ENCODE data around the gene TRIO.
"Not testable (repeated sequence)": the region's sequence is repeated elsewhere in the genome, so short reads cannot be mapped to it uniquely, and the experiment has no call there.

TRIO gene

DNA sequence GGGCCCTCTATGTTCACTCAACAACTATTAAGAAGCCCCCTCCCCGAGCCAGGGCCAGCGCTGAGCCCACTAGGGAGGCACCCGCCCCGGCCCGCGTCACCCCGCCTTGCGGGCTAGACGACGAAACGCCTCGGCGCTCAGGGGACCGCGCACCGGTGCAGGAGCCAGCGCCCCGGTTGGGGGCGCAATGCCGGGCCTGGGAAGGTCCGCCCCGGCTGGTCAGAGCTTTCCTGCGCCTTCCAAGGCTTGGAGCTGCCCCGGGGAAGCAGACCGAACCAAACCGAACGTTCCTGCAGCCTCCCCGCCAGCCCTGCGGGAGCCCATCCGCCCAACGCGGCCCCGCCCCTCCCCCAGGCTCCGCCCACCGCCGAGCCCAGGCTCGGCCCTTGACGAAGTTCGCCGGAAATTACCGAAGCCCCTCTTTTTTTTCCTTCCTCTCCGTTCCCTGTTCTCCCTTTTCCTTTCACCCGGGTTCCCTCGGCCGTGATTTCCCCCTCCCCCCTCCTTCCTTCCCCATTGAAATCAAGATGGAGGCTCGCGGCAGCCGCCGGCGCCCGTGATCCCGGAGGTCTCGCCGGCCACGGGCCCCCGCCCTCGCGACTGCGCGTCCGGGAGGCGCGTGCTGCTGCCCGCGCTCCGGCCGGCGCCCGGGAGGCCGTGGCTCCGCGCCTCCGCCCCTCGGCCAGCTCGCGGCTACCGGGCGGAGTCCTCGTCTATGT, at the start of gene TRIO:
TSS of gene TRIO (plus strand) at position 516 of the 719 bp plus-strand sequence. CDS start 384 bp downstream, outside the sequence.
- peak; percentile 62 for DNase-seq (ENCODE audit: low spot score)

DNA sequence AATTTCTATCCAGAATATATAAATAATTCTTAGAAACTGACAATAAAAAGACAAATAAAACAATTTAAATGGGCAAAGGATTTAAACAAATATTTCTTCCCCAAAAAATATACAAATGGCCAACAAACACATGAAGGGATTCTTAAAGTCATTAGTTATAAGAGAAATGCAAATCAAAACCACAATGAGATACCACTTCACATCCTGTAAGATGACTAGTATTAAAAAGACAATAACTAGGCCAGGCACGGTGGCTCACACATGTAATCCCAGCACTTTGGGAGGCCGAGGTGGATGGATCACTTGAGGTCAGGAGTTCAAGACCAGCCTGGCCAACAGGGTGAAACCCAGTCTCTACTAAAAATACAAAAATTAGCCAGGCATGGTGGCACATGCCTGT, 45.8 kb upstream of the TRIO start:
- not testable (repeated sequence) for DNase-seq (ENCODE audit: low spot score)

DNA sequence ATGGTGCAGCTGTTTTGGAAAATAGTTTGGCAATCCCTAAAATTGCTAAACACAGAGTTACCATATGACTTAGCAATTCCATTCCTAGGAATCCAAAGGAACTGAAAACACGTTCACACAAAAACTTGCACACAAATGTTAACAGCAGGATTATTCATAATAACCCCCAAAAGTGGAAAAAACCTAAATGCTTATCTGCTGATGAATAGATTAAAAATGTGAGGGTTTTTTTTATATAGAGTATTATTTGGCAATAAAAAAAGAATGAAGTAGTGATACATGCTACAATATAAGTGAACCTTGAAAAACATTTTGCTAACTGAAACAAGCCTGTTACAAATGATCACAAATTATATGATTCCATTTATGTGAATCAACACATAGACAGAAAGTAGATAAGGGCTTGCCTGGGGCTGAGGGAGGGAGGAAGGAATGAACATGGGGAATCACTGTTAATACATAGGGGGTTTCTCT, 45.1 kb upstream of the TRIO start:
- no peak for DNase-seq (ENCODE audit: low spot score)

DNA sequence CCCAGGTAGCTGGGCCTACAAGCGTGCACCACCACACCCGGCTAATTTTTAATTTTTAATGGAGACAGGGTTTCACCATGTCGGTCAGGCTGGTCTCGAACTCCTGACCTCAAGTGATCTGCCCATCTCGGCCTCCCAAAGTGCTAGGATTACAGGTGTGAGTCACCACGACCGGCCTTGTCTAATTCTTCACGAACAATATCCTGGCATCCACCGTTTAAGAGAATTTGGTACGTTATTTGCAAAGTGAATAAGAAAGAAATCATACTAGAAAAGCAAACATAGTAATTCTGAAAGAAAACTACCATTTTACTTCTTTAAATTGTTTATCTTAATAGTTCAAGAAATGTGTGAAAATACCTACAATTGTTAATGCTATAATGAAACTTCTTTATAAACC, 42.9 kb upstream of the TRIO start:
- no peak for DNase-seq (ENCODE audit: low spot score)

DNA sequence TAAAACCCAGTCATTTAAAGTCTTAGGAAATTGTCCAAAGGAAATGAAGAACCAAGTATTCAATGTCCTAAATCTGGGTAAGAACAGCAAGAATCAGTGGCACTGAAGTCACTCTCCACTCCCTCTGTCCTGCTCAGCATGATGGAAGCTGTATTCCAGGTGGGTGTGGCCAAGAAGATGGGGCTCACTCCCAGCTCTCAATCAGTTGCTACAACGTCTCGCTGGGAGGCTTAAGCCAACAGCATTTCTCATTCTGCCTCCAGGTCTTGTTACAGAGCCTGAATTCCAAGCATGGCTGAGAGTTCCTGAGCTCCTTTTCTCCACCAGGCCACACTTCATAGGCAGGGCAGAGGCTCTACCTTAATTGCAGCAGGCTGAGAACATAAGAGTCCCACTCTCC, 41.2 kb upstream of the TRIO start:
- no peak for DNase-seq (ENCODE audit: low spot score)

DNA sequence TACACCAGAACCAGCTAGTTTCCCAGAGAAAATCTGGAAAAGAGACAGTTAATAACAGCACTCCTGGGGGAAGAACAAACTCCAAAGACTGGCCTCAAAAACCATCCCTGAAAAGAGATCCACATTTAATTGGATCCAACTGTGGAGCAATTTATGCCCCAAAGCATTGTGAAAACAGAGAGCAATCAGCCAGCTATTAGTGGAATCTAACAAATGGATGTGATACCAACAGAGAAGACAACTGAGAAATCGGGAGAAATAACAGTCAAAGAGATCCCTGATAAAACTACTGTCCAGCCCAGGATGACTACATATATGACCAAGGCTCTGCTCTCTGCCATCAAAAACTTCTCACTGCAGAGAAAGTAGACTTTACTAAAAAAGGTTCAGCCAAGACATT, 40.5 kb upstream of the TRIO start:
- no peak for DNase-seq (ENCODE audit: low spot score)

DNA sequence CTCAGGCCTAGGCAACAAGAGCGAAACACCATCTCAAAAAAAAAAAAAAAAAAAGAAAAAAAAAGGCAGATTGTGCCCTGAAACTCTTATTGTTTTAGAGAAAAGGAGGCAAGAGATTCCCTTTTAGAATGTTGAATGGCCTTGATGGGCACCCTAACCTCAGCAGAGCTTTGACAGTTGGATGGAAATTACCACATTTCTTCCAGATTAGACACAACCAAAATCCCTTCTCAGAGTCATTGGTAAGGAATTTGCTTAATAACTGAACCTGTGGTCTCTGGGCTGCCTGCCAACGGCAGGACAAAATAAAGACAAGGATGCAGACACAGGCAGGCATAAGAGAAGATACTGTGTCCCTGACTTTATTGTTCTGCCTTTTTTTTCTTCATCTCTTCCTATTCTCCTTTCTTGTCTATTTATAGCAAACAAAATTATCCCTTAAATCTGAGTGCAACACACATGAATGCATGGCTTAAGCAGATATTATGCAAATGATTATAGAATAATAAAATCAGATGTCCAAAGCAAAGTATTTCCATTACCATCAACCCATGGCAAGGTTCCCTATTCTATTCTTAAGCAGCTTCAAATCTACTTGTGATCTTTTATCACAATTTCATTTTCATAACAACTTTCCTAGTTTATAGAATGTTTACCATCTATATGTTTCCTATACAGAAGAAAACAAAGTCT, 37.3 kb upstream of the TRIO start:
- no peak for DNase-seq (ENCODE audit: low spot score)

DNA sequence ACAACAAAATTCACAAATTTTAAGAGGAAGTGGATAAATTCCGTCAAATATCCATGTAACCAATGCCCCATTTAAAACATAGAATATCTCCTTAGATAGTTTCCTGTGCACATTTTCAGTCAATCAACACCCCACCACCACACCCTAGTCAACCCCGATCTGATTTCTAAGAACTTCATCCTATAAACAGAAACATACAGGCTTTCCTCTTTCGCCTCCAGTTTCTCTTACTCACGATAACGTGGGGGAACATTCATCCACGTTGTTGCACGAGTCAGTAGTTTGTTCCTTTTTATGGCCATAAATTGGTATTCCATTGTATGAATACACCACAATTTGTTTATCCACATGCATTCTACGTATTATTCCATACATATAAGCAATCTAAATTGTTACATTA, 35.6 kb upstream of the TRIO start:
- no peak for DNase-seq (ENCODE audit: low spot score)

DNA sequence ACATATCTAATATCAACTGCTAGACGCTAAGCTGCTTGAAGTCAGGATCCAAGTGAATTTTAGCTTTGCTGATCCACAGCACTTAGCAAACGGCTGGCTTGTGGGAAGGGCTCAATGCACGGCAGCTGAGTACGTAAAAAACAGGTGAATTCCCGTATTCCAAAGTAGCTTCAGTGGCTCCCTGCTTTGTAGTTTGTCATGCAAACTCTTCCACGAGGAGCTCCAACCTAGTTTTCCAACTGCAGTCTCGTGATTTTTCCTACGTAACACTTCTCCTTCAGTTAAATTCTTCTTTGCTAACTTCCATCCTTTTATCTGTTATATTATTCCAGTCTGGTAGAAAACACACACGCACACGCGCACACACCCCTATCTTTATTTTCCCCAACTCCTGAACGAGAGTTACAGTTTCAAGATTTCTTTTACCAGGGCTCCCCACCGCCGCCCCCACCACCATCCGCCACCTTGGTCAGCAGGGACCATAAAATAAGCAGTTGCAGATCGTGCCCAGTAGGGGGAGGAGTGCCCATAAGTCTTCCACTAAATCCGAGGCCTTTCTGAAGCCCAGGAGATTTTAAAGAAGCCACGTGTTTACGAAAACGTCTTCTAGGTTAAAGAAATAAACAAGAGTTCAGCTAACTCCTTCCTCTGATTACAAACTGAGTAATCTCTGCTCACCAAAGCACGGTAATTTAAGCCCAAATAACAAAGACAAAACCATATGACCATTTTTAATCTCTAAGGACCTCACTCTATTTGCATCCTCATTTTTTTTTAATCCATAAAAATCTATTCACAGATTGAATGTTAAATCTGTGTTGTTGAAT, 34.8 kb upstream of the TRIO start:
- DNase-seq (ENCODE audit: low spot score), result peak; percentile 11

DNA sequence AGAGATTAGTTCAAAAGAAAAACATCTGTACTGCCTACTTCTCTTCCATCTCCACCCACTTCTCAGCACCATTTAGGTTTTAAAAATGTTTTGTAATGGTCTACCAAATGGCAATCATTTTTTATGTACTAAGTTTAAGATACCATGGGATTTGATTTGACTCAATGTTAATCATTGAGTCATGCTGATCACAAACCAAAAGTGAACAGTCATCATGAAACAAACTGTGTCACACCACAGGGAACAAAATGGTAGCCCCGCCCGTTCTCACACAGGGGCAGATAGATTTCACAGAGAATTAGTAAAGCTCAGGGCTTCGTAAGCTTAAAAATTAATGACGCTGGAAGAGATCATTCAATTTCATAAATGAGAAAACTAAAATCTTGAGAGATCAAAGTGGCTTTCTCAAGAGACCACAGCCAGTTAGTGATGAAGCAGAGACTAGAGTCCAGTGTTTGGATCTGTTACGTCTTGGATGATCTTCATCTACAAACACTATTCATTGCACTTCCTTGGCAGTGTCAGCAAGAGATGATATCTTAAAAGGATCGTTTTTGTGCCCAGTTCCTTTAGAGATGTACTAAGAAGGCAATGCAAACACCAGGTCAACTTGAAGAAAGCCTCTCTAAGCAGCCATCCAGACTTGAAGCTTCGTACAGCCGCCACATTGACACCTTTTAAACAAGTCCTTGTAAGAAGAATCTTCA, 33.9 kb upstream of the TRIO start:
- no peak for DNase-seq (ENCODE audit: low spot score)

DNA sequence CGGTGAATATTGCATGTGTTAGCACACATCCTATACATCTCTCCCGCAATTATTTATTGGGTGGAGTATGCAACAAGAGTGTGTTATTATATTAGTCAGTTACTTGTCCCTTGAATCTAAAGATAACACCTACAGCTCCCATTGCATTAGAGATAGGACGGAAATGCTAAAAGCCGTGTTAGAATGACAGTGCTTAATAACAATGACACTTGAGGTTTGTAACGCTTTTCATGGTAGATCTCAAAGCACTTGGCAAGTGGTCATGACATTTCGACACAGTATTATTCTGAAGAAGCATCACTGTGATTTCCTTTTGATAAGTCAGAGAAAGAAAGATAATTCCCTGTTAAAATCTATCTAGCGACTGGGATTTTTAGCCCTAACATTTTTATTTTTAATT, 33.4 kb upstream of the TRIO start:
- no peak for DNase-seq (ENCODE audit: low spot score)

DNA sequence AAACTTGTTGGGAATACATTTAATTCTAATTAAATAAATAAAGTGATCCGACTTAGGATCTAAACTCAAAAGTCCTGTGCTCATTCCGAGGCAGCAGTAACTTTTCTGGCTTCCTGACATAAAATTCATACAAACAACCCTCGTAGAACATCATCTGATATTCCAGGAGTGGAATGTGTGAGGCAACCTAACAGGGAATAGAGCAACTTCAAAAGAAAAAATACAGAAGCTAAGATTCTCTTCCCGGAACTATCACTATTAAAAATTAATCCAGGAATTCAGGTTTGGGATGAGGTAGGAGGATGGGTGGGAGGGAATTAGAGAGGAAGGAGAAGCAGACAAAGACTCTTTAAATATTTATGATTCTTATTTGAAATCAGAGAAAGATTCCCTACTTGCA, 32.9 kb upstream of the TRIO start:
- DNase-seq (ENCODE audit: low spot score), result no peak

DNA sequence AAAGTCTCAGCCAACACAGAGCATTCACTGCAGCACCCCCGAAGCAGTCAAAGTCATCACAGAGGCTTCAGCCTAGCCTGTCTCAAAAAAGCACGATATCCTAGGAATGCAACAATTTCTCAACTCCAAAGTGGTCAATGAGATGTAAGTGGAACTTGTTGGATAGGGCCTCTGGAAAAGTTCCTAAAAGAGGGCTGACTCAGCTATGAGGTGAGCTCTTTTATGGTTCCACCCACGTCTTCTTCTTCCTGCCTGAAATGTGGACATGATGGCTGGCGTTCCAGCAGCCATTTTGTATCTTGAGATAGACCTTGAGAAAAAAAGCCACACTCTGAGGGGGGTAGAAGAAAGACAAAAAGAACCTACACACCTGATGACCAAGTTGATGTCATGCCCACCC, 32.5 kb upstream of the TRIO start:
- DNase-seq (ENCODE audit: low spot score), result no peak

DNA sequence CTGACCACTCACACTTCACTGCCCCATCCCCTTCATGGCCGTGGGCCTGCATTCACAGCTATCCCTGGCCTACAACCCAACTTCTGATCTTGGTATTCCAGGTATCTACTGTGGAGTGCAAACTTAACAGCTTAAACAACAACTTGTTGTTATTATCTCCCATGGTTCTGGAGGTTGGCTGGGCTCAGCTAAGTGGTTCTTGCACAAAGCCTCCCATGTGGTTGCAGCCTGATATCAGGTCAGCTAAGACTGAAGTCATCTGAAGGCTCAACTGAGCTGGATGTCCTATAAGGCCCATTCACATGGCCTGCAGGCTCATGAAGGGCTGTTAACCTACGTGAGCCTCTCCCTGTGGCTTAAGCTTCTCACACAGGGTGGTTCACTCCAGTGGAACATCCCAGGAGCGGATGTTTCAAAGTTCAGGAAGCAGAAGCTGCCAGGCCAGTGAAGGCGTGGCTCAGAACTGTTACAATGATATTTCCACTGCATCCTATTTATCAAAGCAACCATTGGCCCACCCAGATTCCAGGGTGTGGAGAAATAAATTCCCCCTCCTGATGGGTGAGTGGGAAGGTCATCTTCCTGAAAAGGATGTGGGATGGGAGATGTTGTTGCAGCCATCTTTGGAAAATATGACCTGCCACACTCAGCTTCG, 30.0 kb upstream of the TRIO start:
- DNase-seq (ENCODE audit: low spot score), result no peak

DNA sequence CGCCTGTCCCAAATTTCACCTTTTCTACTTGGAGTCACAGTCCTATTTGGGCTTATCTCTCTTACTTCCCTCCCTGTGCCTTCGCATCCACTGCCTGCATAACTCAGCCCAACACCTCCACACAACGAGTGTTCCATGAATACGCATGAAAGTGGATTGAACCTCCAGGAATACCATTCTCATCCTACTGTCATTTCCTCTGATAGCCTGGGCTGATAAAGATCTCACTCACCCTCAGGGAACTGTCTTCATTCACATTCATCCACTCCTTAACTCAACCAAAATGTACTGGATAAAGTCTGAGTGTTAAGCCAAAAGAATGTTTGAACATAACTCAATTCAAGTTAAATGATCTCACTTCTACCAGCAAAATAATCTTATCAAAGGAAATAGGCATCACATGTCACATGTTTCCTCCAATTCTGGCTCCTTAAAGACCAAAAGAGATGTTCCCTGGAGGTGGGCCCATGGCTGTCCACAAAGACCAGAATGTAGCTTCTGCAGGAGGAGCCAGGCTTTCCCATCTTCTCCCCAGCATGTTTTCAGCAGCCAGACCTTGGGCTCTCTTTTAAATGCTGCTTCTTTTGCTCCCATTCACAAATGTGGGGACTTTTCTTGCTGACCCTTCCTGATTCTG, 28.4 kb upstream of the TRIO start:
- no peak for DNase-seq (ENCODE audit: low spot score)

DNA sequence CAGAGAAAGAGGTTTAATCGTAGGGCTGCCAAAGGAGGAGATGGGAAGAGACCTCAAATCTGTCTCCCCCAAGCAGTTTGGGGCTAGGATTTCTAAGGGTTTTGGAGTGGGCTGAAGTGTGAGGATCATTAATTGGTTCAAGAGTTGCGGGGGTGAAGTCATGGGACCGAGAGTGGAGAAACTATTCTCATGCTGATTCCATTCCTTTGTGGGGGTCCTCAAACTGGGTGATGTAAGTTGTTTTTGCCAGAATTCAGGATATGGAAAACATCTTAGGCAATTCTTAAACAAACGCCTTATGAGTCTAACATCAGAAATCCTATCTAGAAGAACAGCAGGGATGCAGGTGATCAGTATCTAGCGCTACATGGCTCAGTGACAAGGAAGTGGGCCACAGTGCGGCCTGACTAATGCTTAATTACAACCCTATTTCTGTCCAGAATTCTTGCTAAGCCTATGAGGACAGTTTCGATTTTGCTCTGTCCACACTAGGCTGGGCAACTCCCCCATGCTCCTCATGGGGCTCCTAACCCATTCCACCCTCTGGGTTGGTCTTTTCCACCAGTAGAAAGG, 27.7 kb upstream of the TRIO start:
- no peak for DNase-seq (ENCODE audit: low spot score)

DNA sequence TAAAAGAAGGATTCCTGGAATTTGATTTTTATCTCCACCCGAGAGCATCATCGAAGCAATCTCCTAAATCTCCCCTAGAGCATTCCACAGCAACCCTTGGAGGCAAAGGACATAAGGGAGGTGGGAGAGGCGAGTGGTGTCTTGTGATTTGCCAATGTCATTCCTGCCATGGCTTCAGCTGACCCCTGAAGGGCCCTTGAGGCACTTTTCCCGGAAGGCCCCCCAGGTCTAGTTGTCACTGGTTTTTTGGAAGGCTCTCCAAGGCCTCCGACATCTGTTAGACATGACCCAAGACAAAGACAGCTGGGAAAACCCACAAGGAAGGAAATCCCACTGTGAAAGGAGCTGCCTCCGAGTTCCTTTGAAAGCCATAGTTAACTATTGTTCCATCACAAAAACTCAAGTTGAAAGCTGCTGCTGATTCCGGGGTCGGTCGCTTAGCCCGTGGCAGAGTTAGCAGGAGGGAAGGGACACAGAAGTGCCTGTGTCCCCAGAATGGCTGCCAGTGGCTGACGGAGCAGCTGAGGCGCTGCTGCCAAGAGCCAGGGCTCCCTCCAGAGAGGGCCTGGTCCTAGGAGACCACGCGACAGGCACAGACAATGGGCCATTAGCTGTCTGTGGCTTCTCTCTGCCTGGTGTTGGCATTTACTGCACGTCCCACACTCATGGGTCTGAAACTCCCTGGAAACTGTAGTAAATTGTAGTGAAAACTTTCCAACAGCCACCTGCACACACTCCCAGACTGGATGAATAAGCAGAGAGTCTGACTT, 24.4 kb upstream of the TRIO start:
- no peak for DNase-seq (ENCODE audit: low spot score)

DNA sequence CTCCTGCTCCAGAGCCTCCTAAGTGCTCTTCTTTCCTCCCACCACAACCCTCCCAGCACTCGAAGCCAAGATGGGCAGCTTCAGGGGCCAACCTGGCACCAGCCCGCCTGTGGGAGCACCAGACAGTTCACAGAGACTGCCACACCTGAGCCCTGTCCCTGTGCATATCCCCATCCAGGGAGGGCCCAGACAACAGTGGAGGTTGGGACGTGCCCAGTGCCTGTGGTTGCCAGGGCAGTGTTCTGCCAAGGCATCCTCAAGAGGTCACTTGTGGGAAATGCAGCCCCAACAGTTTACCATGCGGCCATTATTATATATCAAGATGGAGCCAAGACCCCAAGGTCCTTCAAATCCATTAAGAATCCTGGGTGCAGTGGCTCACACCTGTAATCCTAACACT, 23.0 kb upstream of the TRIO start:
- no peak for DNase-seq (ENCODE audit: low spot score)

DNA sequence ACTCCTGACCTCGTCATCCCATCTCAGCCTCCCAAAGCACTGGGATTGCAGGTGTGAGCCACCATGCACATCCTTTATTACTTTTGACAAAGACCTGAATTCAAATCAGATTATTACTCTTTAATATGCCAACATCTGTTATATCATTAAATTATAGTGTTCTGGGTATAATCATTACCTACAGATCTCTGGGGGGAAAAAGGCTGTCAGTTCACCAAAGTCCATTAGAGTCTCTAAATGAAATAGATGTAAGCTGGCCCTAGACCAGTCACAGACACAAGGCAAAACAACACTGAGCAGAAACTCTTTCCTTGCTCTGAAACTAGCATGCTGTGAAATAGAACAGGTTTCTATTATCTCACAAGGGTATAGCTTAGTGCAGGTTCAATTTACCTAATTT, 21.6 kb upstream of the TRIO start:
- DNase-seq (ENCODE audit: low spot score), result no peak

DNA sequence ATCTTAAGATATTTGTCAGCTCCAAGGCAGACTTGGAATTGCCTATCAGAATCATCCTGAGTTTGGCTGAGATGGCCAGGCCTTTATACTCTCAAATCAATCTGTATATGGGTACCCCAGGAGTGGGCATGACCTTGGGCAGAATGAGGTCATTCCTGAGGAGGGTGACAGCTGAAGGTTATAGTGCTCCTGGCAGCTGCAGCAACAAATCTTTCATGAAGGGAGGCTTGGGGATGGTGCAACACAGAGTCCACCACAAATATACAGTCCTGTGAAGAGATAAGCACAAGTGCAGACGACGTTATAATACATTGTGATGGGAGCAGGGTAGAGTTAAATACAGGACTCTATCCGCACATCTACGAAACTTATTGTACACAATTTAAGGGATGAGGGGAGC, 21.1 kb upstream of the TRIO start:
- no peak for DNase-seq (ENCODE audit: low spot score)
